ENCODE measurements around the gene SNN. TPM values are rescaled to one million over a fixed set of nuclear protein-coding genes. Genes with fewer than 3 reads are reported as not detected.

Gene SNN
- total and polyA plus RNA-seq, 2 of the 8 experiments (the other 6 are each of a cell fraction or from before 2014, with no cell fraction given) = 37.4 to 66.9 TPM

GRCh38 chr16:11719762-11720161, 51.5 kb downstream of the SNN start:
- H3K4me3 ChIP-seq (ENCODE audit: extremely low read depth in 1 of 4, insufficient read depth in 2 of 4, low read depth in 3 of 4, low read length in 4 of 4) = no peak overlapping the region
- CTCF ChIA-PET (ENCODE audit: partially characterized antibody) = interaction anchor here (1.1 to 1.5 kb wide), 2 partner anchors 9 kb away, joined by 3 to 5 read pairs; no protein-coding TSS in a partner anchor
- H2BK5ac ChIP-seq (ENCODE audit: low read depth, low read length) = no peak overlapping the region
- no peaks in the 10 kb centered on the region for H3K79me1 ChIP-seq (ENCODE audit: low read depth, low read length)
- no peak overlapping the region for H3K14ac ChIP-seq (ENCODE audit: insufficient read length)
- no peak overlapping the region for H4K91ac ChIP-seq (replicated peaks; ENCODE audit: insufficient read length, low read length)
- H3K4me2 ChIP-seq (ENCODE audit: insufficient read depth in 1 of 2, low read depth in 2 of 2, low read length in 2 of 2) = no peak overlapping the region
- DNase-seq (ENCODE audit: low read depth in 1 of 2, low spot score in 2 of 2) (no peak), FAIRE-seq (no peak)
- H3K18ac ChIP-seq (ENCODE audit: extremely low read depth, low read length) = no peak overlapping the region
- H3K56ac ChIP-seq (replicated peaks; ENCODE audit: insufficient read length, low read depth, low read length) = no peak overlapping the region
- peaks cover 0 to 2% of the 10 kb centered on the region in 2 experiments for H4K20me1 ChIP-seq (replicated peaks in 1 of 2; ENCODE audit: control insufficient read depth in 1 of 2, insufficient read depth in 2 of 2, low read length in 2 of 2)
- peaks cover 0 to 14% (median 8%) of the 10 kb centered on the region in 4 experiments; a peak in 4 of 8 replicates for H3K36me3 ChIP-seq (ENCODE audit: control insufficient read depth in 2 of 4, insufficient read depth in 4 of 4, low read length in 3 of 4)
- POLR2A ChIA-PET (ENCODE audit: partially characterized antibody) = no interaction called here
- no peak overlapping the region for H4K8ac ChIP-seq (ENCODE audit: extremely low read depth, insufficient read depth, low read length)
- no peak overlapping the region for H2BK12ac ChIP-seq (ENCODE audit: low read depth, low read length)
- no peaks in the 10 kb centered on the region for H3K9me3 ChIP-seq (ENCODE audit: insufficient read depth in 2 of 2, low read depth in 1 of 2, low read length in 1 of 2)
- H3K23ac ChIP-seq (ENCODE audit: insufficient read length) = no peak overlapping the region
- H3K27me3 ChIP-seq (replicated peaks in 1 of 4; ENCODE audit: control insufficient read depth in 3 of 4, extremely low read depth in 1 of 4, insufficient read depth in 3 of 4, low read length in 3 of 4) = no peaks in the 10 kb centered on the region
- whole genome bisulfite sequencing, 2 experiments (ENCODE audit: extremely low coverage in 1 of 2, insufficient coverage in 1 of 2, insufficient read length in 1 of 2, insufficient replicate concordance in 2 of 2, low coverage in 1 of 2, low lambda C conversion rate in 2 of 2, missing lambda C conversion rate in 1 of 2) = 93% methylated on average over 4 of the region's 4 CpGs; no CpG with 5 or more reads in 1 of the 2 experiments
- H4K5ac ChIP-seq (ENCODE audit: insufficient read length, low read depth, low read length) = no peak overlapping the region
- H3K79me2 ChIP-seq (ENCODE audit: control insufficient read depth in 1 of 2, insufficient read depth in 2 of 2, low read length in 2 of 2) = no peaks in the 10 kb centered on the region
- H2AK5ac ChIP-seq (ENCODE audit: low read depth, low read length) = no peak overlapping the region
- H3K4me1 ChIP-seq (replicated peaks in 1 of 4; ENCODE audit: control insufficient read depth in 3 of 4, insufficient read depth in 4 of 4, low read length in 3 of 4) = no peaks in the 10 kb centered on the region
- H2BK20ac ChIP-seq (ENCODE audit: low read length) = no peak overlapping the region
- no peak overlapping the region for H3K9ac ChIP-seq (replicated peaks in 1 of 4; ENCODE audit: extremely low read depth in 1 of 4, low read depth in 3 of 4, low read length in 3 of 4)
- no peak overlapping the region for H2BK15ac ChIP-seq (ENCODE audit: low read length)
- H2BK120ac ChIP-seq (replicated peaks; ENCODE audit: low read depth, low read length) = no peak overlapping the region
- H3K27ac ChIP-seq (ENCODE audit: low read depth, low read length) = no peak overlapping the region
- H2AFZ ChIP-seq (ENCODE audit: low read length) = no peak overlapping the region
- no peak overlapping the region for H3K4ac ChIP-seq (replicated peaks; ENCODE audit: insufficient read length, low read depth, low read length)
- no peaks in the 10 kb centered on the region for H3K23me2 ChIP-seq (ENCODE audit: low read depth, low read length)
- TF ChIP-seq ATF2 (IDR thresholded peaks at IDR 0.05; ENCODE audit: low read length) (no peak), HDAC6 (IDR thresholded peaks at IDR 0.05; ENCODE audit: low read depth, low read length) (no peak), MAFK (IDR thresholded peaks at IDR 0.05; ENCODE audit: low read depth, low read length) (no peak), E2F6 (IDR thresholded peaks at IDR 0.05) (no peak), SP2 (IDR thresholded peaks at IDR 0.05; ENCODE audit: low read length) (no peak), CTCF (IDR thresholded peaks at IDR 0.05; ENCODE audit: control extremely low read depth in 1 of 3, insufficient read depth in 1 of 3, low read depth in 1 of 3, low read length in 3 of 3) (no peak), RFX5 (IDR thresholded peaks at IDR 0.05; ENCODE audit: borderline replicate concordance, low read depth, low read length) (no peak), POU5F1 (IDR thresholded peaks at IDR 0.05; ENCODE audit: low read depth, low read length) (no peak), EP300 (IDR thresholded peaks at IDR 0.05; ENCODE audit: borderline replicate concordance in 1 of 2, low read depth in 2 of 2, low read length in 2 of 2) (no peak)
